Trophoblast cell (in vitro differentiated cells and primary cell): ENCODE results near the gene TENM4.

Experiments
- DNase-seq, 2 donors: peaks; one replicate each; pipeline ENCODE4 v3.0.0-alpha.2; 2016
- H2AFZ ChIP-seq: 2 replicates; pipeline ENCODE4 v1.6.1; 2013; ENCODE audit warnings: low read length, moderate library complexity, mild to moderate bottlenecking; ENCODE audit not compliant: insufficient read depth, poor library complexity
- H2AK5ac ChIP-seq: 2 replicates; pipeline ENCODE4 v1.6.1; 2013; ENCODE audit warnings: mild to moderate bottlenecking, low read length
- H2BK120ac ChIP-seq: 2 replicates; pipeline ENCODE4 v1.6.1; 2013; ENCODE audit warnings: low read length, mild to moderate bottlenecking, moderate library complexity; ENCODE audit not compliant: insufficient read depth, poor library complexity
- H2BK12ac ChIP-seq: 2 replicates; pipeline ENCODE4 v1.6.1; 2013; ENCODE audit warnings: mild to moderate bottlenecking, low read length, moderate library complexity
- H2BK5ac ChIP-seq: 2 replicates; pipeline ENCODE4 v1.6.1; 2013; ENCODE audit warnings: low read length, low read depth, moderate library complexity, mild to moderate bottlenecking; ENCODE audit not compliant: poor library complexity
- H3K14ac ChIP-seq: 2 replicates; pipeline ENCODE4 v1.6.1; 2013; ENCODE audit warnings: mild to moderate bottlenecking, low read length
- H3K18ac ChIP-seq: 2 replicates; pipeline ENCODE4 v1.6.1; 2013; ENCODE audit warnings: mild to moderate bottlenecking, low read length
- H3K23ac ChIP-seq: 2 replicates; pipeline ENCODE4 v1.6.1; 2013; ENCODE audit warnings: low read length
- H3K27ac ChIP-seq: 2 replicates; pipeline ENCODE4 v1.5.1; 2013; ENCODE audit warnings: low read depth, mild to moderate bottlenecking, inconsistent platforms, low read length, moderate library complexity
- H3K27me3 ChIP-seq: 2 replicates; pipeline ENCODE4 v1.6.1; 2013; ENCODE audit warnings: inconsistent platforms, mild to moderate bottlenecking, low read length, moderate library complexity; ENCODE audit not compliant: insufficient read depth
- H3K36me3 ChIP-seq, 2 experiments: 1 replicate in 1 of 2; 2 replicates in 1 of 2; pipeline ENCODE4 v1.6.1; 2013; ENCODE audit warnings: low read length in 2 of 2, mild to moderate bottlenecking in 2 of 2, moderate library complexity in 1 of 2; ENCODE audit not compliant: insufficient read depth in 2 of 2, control insufficient read depth in 1 of 2
- H3K4ac ChIP-seq: 2 replicates; pipeline ENCODE4 v1.6.1; 2013; ENCODE audit warnings: low read depth, mild to moderate bottlenecking, low read length, moderate library complexity
- H3K4me1 ChIP-seq, 2 experiments: 1 replicate in 1 of 2; 2 replicates in 1 of 2; pipeline ENCODE4 v1.6.1; 2013; ENCODE audit warnings: low read length in 2 of 2, mild to moderate bottlenecking in 2 of 2, moderate library complexity in 1 of 2; ENCODE audit not compliant: insufficient read depth in 2 of 2, control insufficient read depth in 1 of 2
- H3K4me2 ChIP-seq: 2 replicates; pipeline ENCODE4 v1.6.1; 2013; ENCODE audit warnings: inconsistent platforms, mild to moderate bottlenecking, low read length, moderate library complexity
- H3K4me3 ChIP-seq: 2 replicates; pipeline ENCODE4 v1.5.1; 2013; ENCODE audit warnings: mild to moderate bottlenecking, low read depth, low read length, inconsistent platforms
- H3K79me1 ChIP-seq: one replicate; pipeline ENCODE4 v1.6.1; 2013; ENCODE audit warnings: low read length
- H3K79me2 ChIP-seq: 2 replicates; pipeline ENCODE4 v1.6.1; 2013; ENCODE audit warnings: low read length, mild to moderate bottlenecking; ENCODE audit not compliant: control insufficient read depth, insufficient read depth, poor library complexity
- H3K9ac ChIP-seq: 2 replicates; pipeline ENCODE4 v1.6.1; 2013; ENCODE audit warnings: mild to moderate bottlenecking, low read length
- H3K9me3 ChIP-seq: 2 replicates; pipeline ENCODE4 v1.6.1; 2013; ENCODE audit warnings: low read depth, mild to moderate bottlenecking, control low read depth, inconsistent platforms, low read length; ENCODE audit not compliant: insufficient read depth
- H4K12ac ChIP-seq: 2 replicates; pipeline ENCODE4 v1.6.1; 2013; ENCODE audit warnings: low read depth, mild to moderate bottlenecking, low read length, moderate library complexity
- H4K8ac ChIP-seq: 2 replicates; pipeline ENCODE4 v1.6.1; 2013; ENCODE audit warnings: low read depth, mild to moderate bottlenecking, low read length, moderate library complexity
- H4K91ac ChIP-seq: one replicate; pipeline ENCODE4 v1.6.1; 2013; ENCODE audit warnings: low read depth, mild to moderate bottlenecking, low read length, moderate library complexity
- WGBS: extraction: QIAGEN DNeasy Blood & Tissue Kit; methylation state at CpG from one replicate; pipeline ENCODE4 v1.1.7; 2013; ENCODE audit warnings: missing lambda C conversion rate; ENCODE audit not compliant: insufficient read length, insufficient coverage; ENCODE audit errors: extremely low coverage; 5-methylcytosine and 5-hydroxymethylcytosine counted together

Gene TENM4

DNA sequence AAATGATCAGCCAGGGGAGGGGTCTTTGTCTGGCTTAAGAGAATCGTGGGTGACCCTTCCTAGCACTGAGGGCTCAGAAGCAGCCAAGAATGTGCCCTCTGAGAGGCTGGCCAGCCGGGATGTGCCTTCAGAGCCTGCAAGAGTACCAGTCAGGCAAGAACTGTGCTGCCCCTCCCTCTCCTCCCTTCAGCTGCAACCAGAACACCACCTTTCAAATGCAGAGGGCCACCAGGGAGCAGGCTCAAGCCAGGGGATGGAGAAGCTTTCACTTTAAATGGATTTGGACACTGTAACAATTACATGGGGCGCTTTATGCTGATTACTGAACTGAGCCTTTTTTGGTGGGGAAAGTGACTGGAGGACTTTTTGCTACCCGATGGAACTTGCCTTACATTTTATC lies 44.9 kb upstream of the TENM4 start:
- H3K9me3 ChIP-seq: no peaks in the 10 kb centered on the region
- WGBS: no CpG with 5 or more reads among the region's 4 CpGs
- no peak overlapping the region for H2AK5ac ChIP-seq

DNA sequence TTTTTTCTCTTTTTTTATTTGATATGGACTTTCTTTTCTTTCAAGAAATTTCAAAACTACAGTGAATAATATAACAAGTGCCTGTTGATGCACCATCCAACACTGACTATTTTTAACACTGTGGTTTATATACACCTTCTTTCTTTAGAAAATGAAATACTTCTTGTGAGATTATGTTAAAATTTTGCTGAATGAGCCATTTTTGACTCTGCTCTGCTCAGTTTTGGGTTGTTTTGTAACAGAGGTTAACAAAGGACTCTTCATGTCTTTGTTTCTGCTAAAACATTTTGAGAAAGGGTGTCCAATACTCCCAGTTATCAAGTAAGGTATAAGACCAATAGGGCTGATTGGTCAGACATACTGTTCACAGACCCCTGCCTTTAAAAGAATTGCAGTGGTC lies 44.0 kb upstream of the TENM4 start:
- Histone ChIP-seq H4K12ac (no peak overlapping the region), H2AFZ (no peak overlapping the region), H3K4me1 (no peaks in the 10 kb centered on the region), H3K14ac (no peak overlapping the region), H2AK5ac (no peak overlapping the region), H3K18ac (no peak overlapping the region), H3K27me3 (no peaks in the 10 kb centered on the region), H3K4me3 (no peak overlapping the region), H2BK12ac (no peak overlapping the region), H3K79me2 (no peaks in the 10 kb centered on the region), H2BK120ac (no peak overlapping the region), H4K8ac (no peak overlapping the region), H3K4ac (no peak overlapping the region), H3K4me2 (no peak overlapping the region), H3K23ac (no peak overlapping the region), H4K91ac (no peak overlapping the region), H3K79me1 (no peaks in the 10 kb centered on the region), H3K9me3 (no peaks in the 10 kb centered on the region), H3K27ac (no peak overlapping the region), H3K36me3 (no peaks in the 10 kb centered on the region), H3K9ac (no peak overlapping the region), H2BK5ac (no peak overlapping the region)
- DNase-seq: no peak

More for the DNA sequence above, 44.9 kb upstream of the TENM4 start:
- no peak overlapping the region for H2BK120ac ChIP-seq
- no peak overlapping the region for H3K4me3 ChIP-seq
- no peak overlapping the region for H2BK12ac ChIP-seq
- H3K4me2 ChIP-seq: no peak overlapping the region
- H3K79me1 ChIP-seq: no peaks in the 10 kb centered on the region
- H4K8ac ChIP-seq: no peak overlapping the region
- H3K14ac ChIP-seq: no peak overlapping the region
- H4K12ac ChIP-seq: no peak overlapping the region
- H2AFZ ChIP-seq: no peak overlapping the region
- no peak overlapping the region for H3K27ac ChIP-seq
- H3K4me1 ChIP-seq: no peaks in the 10 kb centered on the region
- no peak overlapping the region for H2BK5ac ChIP-seq
- H3K4ac ChIP-seq: no peak overlapping the region
- no peak overlapping the region for H3K23ac ChIP-seq
- H3K27me3 ChIP-seq: no peaks in the 10 kb centered on the region
- H3K9ac ChIP-seq: no peak overlapping the region
- no peaks in the 10 kb centered on the region for H3K79me2 ChIP-seq
- H4K91ac ChIP-seq: no peak overlapping the region
- no peaks in the 10 kb centered on the region for H3K36me3 ChIP-seq
- no peak overlapping the region for H3K18ac ChIP-seq
- no peak for DNase-seq

DNA sequence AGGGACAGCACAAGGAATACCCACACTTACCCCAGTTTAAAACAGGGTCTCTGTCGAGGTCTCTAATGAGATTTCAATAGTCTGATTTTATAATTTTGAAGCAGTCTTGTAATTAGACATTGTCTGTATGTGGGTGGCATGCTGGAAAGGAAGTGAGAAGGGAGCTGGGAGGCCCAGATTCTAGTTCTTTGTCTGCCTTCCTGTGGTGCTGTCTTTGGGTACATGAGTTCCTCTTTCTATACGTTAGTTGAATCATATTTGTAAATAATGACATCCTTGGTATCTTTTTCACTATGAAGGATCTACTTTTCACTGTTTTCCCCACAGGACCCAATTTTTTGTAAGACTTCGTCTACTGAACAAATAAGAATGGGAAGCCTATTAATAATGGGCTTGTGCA lies 42.0 kb upstream of the TENM4 start:
- H4K12ac ChIP-seq: no peak overlapping the region
- no CpG with 5 or more reads among the region's 3 CpGs for WGBS

DNA sequence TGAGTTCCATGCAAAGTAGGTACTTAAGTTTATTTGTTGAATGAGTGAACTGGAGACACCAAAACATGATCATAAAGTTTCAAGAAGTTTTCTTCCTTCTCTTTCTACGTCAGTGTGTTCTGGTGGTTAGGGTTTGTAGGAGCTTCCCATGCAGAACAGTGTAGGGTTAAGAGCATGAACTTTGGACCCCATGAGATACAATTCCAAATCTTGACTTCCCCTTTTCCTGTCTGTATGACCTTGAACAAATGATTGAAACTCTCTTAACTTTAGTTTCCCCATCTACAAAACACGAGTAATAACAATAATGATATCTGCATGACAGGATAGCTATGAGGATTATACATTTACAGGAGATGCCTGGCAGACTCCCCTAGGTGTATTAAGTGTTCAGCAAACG lies 41.0 kb upstream of the TENM4 start:
- DNase-seq: no peak
- no peak overlapping the region for H3K27ac ChIP-seq
- H2BK120ac ChIP-seq: no peak overlapping the region
- no peaks in the 10 kb centered on the region for H3K4me1 ChIP-seq
- no peak overlapping the region for H2BK12ac ChIP-seq
- no peak overlapping the region for H4K91ac ChIP-seq
- no peak overlapping the region for H4K12ac ChIP-seq
- H3K4me2 ChIP-seq: no peak overlapping the region
- no peak overlapping the region for H3K14ac ChIP-seq
- H2AK5ac ChIP-seq: no peak overlapping the region
- no peaks in the 10 kb centered on the region for H3K36me3 ChIP-seq
- WGBS: no CpG with 5 or more reads among the region's 3 CpGs
- no peaks in the 10 kb centered on the region for H3K9me3 ChIP-seq
- H2AFZ ChIP-seq: no peak overlapping the region
- H3K18ac ChIP-seq: no peak overlapping the region
- H3K4me3 ChIP-seq: no peak overlapping the region
- H2BK5ac ChIP-seq: no peak overlapping the region
- no peak overlapping the region for H3K4ac ChIP-seq
- H3K79me2 ChIP-seq: no peaks in the 10 kb centered on the region
- no peak overlapping the region for H3K23ac ChIP-seq
- no peaks in the 10 kb centered on the region for H3K79me1 ChIP-seq
- no peak overlapping the region for H3K9ac ChIP-seq
- no peaks in the 10 kb centered on the region for H3K27me3 ChIP-seq
- no peak overlapping the region for H4K8ac ChIP-seq

More for the DNA sequence above, 42.0 kb upstream of the TENM4 start:
- H3K23ac ChIP-seq: no peak overlapping the region
- H3K27me3 ChIP-seq: no peaks in the 10 kb centered on the region
- H3K4me1 ChIP-seq: no peaks in the 10 kb centered on the region
- H3K4ac ChIP-seq: no peak overlapping the region
- H3K27ac ChIP-seq: no peak overlapping the region
- H3K18ac ChIP-seq: no peak overlapping the region
- no peak overlapping the region for H3K4me2 ChIP-seq
- no peak overlapping the region for H3K14ac ChIP-seq
- no peak overlapping the region for H2BK5ac ChIP-seq
- H2BK12ac ChIP-seq: no peak overlapping the region
- H3K79me2 ChIP-seq: no peaks in the 10 kb centered on the region
- H3K9me3 ChIP-seq: no peaks in the 10 kb centered on the region
- no peak for DNase-seq
- no peak overlapping the region for H2AK5ac ChIP-seq
- no peak overlapping the region for H2AFZ ChIP-seq
- H3K79me1 ChIP-seq: no peaks in the 10 kb centered on the region
- no peak overlapping the region for H2BK120ac ChIP-seq
- H3K9ac ChIP-seq: no peak overlapping the region
- H4K91ac ChIP-seq: no peak overlapping the region
- no peaks in the 10 kb centered on the region for H3K36me3 ChIP-seq
- H4K8ac ChIP-seq: no peak overlapping the region
- H3K4me3 ChIP-seq: no peak overlapping the region
